GM19372 (cell line): ENCODE results near the gene MYBPC2.

ENCODE experiments used
- ATAC-seq: cut with Tn5 transposase; IDR thresholded peaks from one replicate; pipeline ENCODE4 v1.9.1; 2021; ENCODE audit warnings: mild to moderate bottlenecking, low read depth, moderate library complexity; ENCODE audit not compliant: unreplicated experiment

MYBPC2 gene

DNA sequence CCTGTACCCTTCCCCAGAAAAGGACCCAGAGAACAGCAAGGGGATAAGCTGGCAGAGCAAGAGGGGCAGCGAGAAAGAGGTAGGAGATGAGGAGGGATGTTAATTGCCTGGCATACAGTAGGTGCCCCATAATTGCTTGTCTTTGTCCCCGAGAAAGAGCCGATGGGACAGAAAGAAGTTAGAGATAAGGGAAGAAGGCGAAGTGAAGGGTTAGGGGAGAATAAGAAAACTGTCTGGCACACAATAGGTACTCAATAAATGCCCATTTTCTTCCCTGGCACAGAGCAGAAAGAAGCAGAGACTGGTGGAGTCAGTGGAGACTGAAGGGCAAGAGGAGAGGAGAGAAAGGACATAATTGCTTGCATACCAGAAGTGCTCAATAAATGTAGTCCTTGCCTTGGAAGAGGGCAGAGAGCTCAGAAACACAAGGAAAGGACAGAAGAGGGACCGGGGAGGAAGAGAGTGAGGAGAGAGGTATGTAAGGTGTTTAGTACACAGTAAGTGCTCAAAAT is 62.4 kb downstream of the MYBPC2 start:
- ATAC-seq, result no peak

GRCh38 chr19:50496189-50497021 is 63.7 kb downstream of the MYBPC2 start:
- no peak for ATAC-seq

- no peak for ATAC-seq
These were observed 64.3 kb downstream of the MYBPC2 start for GRCh38 chr19:50497022-50497405.

GRCh38 chr19:50498219-50499056 is 65.7 kb downstream of the MYBPC2 start:
- no peak for ATAC-seq

DNA sequence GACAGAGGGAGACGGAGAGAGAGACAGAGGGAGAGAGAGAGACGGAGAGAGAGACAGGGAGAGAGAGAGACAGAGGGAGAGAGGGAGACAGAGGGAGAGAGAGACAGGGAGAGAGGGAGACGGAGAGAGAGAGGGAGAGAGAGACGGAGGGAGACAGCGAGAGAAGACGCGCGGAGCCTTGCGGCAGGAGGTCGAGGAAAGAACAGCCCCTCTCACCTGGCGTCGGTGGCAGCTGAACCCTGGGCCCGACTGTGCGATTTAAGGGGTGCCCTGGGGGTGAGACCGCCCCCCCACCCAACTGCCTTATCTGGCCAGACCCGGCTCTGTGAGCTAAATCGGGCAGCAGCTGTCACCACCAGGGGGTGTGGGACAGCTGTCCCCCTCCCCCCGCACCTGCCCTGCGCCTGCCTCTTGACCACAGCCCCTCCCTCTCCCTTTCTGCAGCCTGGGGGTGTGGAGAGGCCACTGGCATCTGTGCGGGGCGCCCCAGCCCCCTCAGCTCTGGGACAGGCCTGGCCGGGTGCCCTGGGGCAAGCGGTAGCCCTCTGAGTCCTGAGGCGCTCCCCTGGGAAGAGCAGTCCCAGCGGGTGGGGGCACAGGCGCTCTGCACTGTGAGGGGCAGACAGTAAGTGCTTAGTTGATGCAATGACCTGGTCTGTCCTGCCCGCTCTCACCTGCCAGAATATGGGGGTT is 67.5 kb downstream of the MYBPC2 start:
- ATAC-seq, result no peak

DNA sequence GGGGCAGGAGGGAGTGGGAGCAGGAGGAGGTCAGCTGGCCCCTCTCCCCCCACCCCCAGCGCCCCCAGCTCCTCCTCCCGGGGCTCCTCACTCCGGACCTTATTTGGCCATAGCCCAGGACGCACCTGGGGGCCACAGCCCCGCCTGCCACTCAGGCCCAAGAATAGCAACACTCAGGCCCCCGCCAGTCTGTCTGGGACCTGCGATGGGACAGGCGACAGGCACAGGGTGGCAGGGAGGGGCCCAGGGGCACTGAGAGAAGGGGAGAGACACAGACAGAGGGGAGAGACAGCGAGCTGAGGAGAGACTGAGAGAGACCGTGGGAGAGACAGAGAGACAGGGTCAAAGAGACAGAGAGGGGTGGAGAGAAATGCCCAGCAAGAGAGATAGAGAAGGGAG is 68.1 kb downstream of the MYBPC2 start:
- ATAC-seq, result no peak

- ATAC-seq, result no peak
These were observed 68.5 kb downstream of the MYBPC2 start for GRCh38 chr19:50501186-50501567.

DNA sequence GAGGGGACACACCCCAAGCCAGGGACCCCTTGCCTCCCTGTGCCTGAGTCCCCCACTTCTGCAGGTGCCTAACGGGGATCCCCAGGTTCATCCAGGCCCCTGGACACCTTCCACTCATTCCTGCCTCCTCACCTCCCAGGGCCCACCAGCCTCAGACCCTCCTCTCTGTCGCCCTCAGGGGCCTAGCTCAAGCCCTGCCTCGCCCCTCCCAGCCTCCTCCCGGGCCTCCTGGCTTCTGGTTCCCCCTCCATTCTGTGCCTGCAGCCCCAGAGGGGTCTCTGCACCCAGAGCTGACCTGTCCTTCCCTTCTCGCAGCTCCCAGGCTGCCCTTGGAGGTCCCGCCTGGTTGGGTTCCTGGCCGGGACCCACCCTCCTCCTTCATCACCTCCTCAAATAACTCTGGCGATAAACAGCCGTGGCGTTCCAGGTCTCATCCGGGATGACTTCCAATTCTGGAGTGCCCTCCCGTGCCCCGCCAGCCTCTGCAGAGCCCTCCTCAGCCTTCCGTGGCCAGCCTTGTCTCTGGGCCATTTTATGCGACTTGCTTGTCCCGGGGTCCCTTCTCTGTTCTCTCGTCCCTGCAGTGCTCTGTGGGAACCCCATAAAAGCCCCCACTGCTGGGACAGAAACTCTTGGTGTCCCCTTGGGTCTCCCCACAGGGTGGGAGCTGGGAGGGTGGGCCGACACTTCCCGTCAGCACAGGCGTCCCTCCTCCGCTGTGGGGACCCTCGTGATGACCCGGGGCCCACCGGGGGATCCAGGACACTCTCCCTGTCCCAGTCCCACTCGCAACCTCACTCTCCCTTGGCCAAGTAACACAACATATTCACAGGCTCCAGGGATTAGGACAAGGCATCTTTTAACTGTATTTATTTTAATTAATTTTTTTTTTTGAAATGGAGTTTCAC is 69.1 kb downstream of the MYBPC2 start:
- no peak for ATAC-seq

- ATAC-seq, result no peak
These were observed 73.3 kb downstream of the MYBPC2 start for GRCh38 chr19:50505856-50506611.

GRCh38 chr19:50506700-50507099 is 74.0 kb downstream of the MYBPC2 start:
- no peak for ATAC-seq

DNA sequence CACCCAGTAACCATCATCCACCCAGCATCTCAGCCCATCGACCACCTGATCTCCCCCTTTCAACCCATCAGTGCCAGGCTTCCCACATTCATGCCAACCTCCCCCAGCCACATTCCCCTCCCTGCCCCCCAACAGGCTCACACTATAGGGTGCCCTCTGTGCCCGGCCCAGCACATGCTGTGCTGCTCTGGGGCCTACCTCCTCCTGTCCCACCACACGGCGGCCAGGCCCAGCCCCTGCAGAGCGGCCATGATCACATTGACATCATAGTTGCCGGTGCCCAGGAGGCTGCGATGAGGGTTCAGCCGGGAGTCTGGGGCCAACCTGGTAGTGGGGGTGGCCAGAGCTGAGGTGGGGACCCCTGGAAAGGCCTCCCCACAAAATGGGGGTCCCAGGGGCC is 74.7 kb downstream of the MYBPC2 start:
- ATAC-seq, result no peak

DNA sequence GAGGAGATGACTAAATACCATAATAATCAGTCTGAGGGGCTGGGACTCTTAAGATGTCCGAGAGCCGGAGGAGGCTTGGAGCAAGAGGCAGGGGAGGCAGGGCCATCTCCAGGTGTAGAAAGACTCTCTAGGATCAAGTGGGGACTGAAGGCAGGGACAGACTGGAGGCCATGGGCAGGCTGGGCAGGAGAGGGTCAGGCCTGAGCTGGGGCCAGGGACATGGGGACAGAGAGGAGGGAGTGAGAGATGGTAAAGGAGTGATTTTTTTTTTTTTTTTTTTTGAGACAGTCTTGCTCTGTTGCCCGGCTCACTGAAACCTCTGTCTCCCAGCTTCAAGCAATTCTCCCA is 76.1 kb downstream of the MYBPC2 start:
- no peak for ATAC-seq

- no peak for ATAC-seq
These were observed 76.7 kb downstream of the MYBPC2 start for GRCh38 chr19:50509366-50509765.

DNA sequence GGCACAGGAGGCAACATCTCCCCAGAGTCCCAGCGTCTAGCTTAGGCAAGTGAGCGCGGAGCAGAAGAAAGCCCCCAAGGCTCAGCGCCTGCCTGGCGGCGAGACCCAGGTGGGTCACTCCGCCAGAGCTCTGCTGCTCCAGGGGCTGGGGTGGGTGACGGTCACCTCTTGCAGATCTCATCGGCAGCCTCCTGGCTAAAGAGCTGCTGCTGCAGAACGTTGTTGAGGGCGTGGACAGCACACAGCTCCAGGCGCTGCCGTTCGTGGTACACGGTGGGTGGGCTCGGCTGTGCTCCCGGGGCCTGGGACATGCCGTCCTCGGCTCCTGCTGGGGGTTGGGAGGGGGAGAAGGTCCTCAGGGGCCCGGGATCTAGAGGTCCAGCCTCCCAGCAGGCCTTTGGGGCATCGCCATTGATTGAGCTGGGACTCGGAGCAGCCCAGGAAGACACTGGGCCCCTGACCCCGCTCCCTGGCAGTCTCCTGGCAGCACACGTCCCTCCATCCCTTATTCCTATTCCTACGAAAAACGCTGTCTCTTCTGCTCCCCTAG is 77.5 kb downstream of the MYBPC2 start:
- ATAC-seq, result no peak

- ATAC-seq, result no peak
These were observed 78.0 kb downstream of the MYBPC2 start for GRCh38 chr19:50510700-50511068.

DNA sequence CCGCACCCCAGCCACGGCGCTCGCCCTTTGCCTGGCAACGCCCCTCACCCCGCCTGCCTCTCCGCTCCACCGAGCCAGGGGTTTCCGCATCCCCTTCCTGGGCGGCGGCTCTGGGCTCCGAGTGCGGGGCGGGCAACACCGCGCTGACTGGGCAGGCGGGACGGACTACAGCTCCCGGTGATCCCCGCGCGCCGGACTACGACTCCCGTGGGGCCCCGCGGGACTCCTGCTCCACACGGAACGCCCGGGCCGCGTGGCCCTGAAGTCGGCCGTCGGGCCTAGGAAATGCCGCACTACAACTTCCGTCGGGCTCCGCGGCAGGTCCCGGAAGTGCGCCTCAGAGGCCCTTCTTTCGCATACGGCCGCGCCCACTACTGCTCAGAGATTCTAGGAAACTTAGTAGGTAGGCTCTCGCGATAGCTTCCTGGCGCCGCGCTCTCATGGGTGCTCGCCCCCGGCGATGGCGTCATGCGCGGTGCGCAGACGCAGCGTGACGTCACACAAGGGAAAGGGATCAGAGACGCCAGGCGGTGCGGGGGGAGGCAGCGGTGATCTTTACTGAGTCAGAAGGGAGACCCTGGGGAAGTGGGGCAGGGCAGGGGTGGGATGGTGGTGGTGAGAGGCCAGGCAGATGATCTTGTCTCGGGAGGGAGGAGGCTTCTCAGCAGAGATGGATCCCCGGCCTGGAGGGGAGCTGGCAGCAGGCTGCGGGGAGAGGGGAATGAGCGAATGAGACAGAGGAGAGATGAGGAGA is 78.6 kb downstream of the MYBPC2 start, which contains the start of gene JOSD2:
Gene JOSD2, minus strand, starts transcription at position 123 of the 754 bp plus-strand sequence. CDS start 760 bp downstream, outside the sequence.
- peak; percentile 94 for ATAC-seq

- ATAC-seq, result no peak
These were observed 79.7 kb downstream of the MYBPC2 start for GRCh38 chr19:50512112-50512998.
